Gastrocnemius medialis (tissue), 4 donors: ENCODE data around the gene DNAH17. TPM values are rescaled to one million over a fixed set of nuclear protein-coding genes. Genes with fewer than 3 reads are reported as not detected.

Experiments used
- ATAC-seq, 2 donors: fragments of 150-250 bp; one replicate each; pipeline ENCODE4 v1.9.1; 2016
- DNase-seq, 2 donors: peaks; one replicate each; pipeline ENCODE4 v3.0.0-alpha.2; 2019
- H3K27ac ChIP-seq, 4 donors: fragments of 200-600 bp; sonication (generic); 1 replicate in 1 of 4; 2 replicates in 3 of 4; pipeline ENCODE4 v1.5.1; 2016 to 2018; ENCODE audit warnings: mild to moderate bottlenecking in 2 of 4, moderate library complexity in 1 of 4
- H3K27me3 ChIP-seq, 3 donors: fragments of 200-600 bp; sonication (generic) in 2 of 3; 1 replicate in 1 of 3; 2 replicates in 2 of 3; pipeline versions ENCODE4 v1.5.1 to v1.6.0; 2016 to 2019; ENCODE audit warnings: mild to moderate bottlenecking in 1 of 3, moderate library complexity in 1 of 3
- H3K36me3 ChIP-seq, 2 donors: fragments of 200-600 bp; sonication (generic) in 1 of 2; one replicate each; pipeline ENCODE4 v1.5.1; 2017 to 2018
- H3K4me1 ChIP-seq, 2 donors: fragments of 200-600 bp; sonication (generic) in 1 of 2; one replicate each; pipeline ENCODE4 v1.5.1; 2016 to 2017; ENCODE audit warnings: mild to moderate bottlenecking in 2 of 2
- H3K4me3 ChIP-seq, 4 donors: fragments of 200-600 bp; sonication (generic) in 3 of 4; 1 replicate in 1 of 4; 2 replicates in 3 of 4; pipeline ENCODE4 v1.5.1; 2016 to 2019; ENCODE audit warnings: mild to moderate bottlenecking in 2 of 4
- H3K9me3 ChIP-seq, 3 donors: fragments of 200-600 bp; sonication (generic) in 2 of 3; 1 replicate in 1 of 3; 2 replicates in 2 of 3; pipeline ENCODE4 v1.5.1; 2016 to 2019
- POLR2A ChIP-seq, 2 donors: fragments of 450-650 bp; IDR thresholded peaks; one replicate each; pipeline ENCODE4 v1.6.1; 2017; ENCODE audit warnings: antibody characterized with exemption in 2 of 2, mild to moderate bottlenecking in 2 of 2, moderate library complexity in 2 of 2
- in situ Hi-C, 4 donors: fragments of 200-750 bp; cut with MboI; loops; one replicate each; pipeline versions ENCODE4 v1.15.0 to v1.8.0; 2017; ENCODE audit warnings: low sequenced_read_pairs in 4 of 4
- intact Hi-C: fragments of 100-400 bp; cut with DNase I; formaldehyde crosslinking; loops from one replicate; pipeline ENCODE4 v1.15.1; 2023; ENCODE audit warnings: low total_unique reads
- total RNA-seq, 4 donors: library from RNA; depleted of rRNA; stranded (reverse); fragments of >200 nt; gene quantifications; one replicate each; pipeline versions ENCODE4 v1.1.0 to v1.2.3, GENCODE V29; 2016
- TF ChIP-seq, protein P1 (sequence below), 5 experiments: fragments of 450-650 bp in 3 of 5; fragments of 200-600 bp in 2 of 5; sonication (generic) in 2 of 5; IDR thresholded peaks in 4 of 5; conservative IDR thresholded peaks in 1 of 5; 1 replicate in 4 of 5; 2 replicates in 1 of 5; pipeline ENCODE4 v1.5.1; 2016 to 2019; ENCODE audit warnings: antibody characterized with exemption in 5 of 5, mild to moderate bottlenecking in 3 of 5, moderate library complexity in 3 of 5

DNAH17 gene
- total RNA-seq, 4 donors from 2014 or later = 0.56 TPM; not detected in 3

DNA sequence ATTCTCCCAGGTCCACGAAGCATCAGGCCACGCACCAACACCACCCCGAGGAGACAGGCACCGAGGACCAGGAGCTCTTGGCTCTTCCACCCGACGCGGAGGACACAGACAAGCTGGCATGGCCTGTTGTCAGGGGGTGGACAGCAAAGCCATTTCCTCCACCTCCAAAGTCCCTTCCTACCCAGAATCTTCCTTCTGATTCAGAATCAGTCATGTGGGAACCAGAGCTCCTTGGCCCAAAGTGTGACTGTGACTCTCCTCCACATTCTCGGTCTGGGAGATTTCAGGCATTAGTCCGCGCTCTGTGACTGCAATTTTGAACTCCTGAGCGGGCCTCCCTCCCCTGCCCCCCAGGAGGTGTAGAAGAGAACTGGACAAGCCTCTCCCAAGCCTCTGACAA is 9.2 kb downstream of the DNAH17 start:
- TF ChIP-seq POLR2A (IDR thresholded peaks at IDR 0.05) = no peak
- TF ChIP-seq, protein P1, sequence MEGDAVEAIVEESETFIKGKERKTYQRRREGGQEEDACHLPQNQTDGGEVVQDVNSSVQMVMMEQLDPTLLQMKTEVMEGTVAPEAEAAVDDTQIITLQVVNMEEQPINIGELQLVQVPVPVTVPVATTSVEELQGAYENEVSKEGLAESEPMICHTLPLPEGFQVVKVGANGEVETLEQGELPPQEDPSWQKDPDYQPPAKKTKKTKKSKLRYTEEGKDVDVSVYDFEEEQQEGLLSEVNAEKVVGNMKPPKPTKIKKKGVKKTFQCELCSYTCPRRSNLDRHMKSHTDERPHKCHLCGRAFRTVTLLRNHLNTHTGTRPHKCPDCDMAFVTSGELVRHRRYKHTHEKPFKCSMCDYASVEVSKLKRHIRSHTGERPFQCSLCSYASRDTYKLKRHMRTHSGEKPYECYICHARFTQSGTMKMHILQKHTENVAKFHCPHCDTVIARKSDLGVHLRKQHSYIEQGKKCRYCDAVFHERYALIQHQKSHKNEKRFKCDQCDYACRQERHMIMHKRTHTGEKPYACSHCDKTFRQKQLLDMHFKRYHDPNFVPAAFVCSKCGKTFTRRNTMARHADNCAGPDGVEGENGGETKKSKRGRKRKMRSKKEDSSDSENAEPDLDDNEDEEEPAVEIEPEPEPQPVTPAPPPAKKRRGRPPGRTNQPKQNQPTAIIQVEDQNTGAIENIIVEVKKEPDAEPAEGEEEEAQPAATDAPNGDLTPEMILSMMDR (IDR thresholded peaks at IDR 0.05 in 4 of 5, conservative IDR thresholded peaks at IDR 0.05 in 1 of 5) = no peak
- peaks cover 0 to 14% (median 5%) of the 10 kb centered on the region in 3 donors for H3K27me3 ChIP-seq
- intact Hi-C loops (no loop called here), in situ Hi-C loops (no loop called here)
- no peaks in the 10 kb centered on the region for H3K9me3 ChIP-seq
- no peak for ATAC-seq
- no peak for DNase-seq
- H3K27ac ChIP-seq = no peak overlapping the region
- H3K4me1 ChIP-seq = no peaks in the 10 kb centered on the region
- H3K36me3 ChIP-seq = no peaks in the 10 kb centered on the region
- H3K4me3 ChIP-seq = no peak overlapping the region

DNA sequence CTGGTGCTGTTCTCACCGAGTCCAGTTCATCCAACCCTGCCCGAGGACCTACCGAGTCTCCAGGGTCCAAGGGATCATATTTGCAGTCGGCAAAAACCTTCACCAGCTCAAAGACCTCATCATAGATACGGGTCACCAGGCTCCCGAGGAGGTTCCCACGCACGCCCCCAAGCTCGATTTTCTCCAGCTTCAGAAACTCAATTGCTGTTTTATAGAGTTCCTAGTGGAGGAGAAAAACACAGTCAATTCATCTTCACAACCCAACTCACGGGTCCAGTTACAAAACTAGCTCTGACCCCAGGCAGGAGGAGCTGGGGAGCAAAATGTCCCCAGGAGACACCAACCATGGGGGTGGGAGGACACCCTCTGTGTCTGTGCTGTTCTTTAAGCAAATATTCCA is 10.2 kb downstream of the DNAH17 start:
- peaks cover 2 to 18% (median 8%) of the 10 kb centered on the region in 3 donors for H3K27me3 ChIP-seq
- H3K4me1 ChIP-seq = peaks cover 0 to 5% of the 10 kb centered on the region in 2 donors
- no peak for DNase-seq
- TF ChIP-seq, protein P1 (IDR thresholded peaks at IDR 0.05 in 4 of 5, conservative IDR thresholded peaks at IDR 0.05 in 1 of 5) = no peak
- no peak for TF ChIP-seq POLR2A (IDR thresholded peaks at IDR 0.05)
- no peaks in the 10 kb centered on the region for H3K36me3 ChIP-seq
- in situ Hi-C loops = no loop called here
- intact Hi-C loops = no loop called here
- ATAC-seq = no peak
- H3K27ac ChIP-seq = no peak overlapping the region
- no peak overlapping the region for H3K4me3 ChIP-seq
- no peaks in the 10 kb centered on the region for H3K9me3 ChIP-seq

DNA sequence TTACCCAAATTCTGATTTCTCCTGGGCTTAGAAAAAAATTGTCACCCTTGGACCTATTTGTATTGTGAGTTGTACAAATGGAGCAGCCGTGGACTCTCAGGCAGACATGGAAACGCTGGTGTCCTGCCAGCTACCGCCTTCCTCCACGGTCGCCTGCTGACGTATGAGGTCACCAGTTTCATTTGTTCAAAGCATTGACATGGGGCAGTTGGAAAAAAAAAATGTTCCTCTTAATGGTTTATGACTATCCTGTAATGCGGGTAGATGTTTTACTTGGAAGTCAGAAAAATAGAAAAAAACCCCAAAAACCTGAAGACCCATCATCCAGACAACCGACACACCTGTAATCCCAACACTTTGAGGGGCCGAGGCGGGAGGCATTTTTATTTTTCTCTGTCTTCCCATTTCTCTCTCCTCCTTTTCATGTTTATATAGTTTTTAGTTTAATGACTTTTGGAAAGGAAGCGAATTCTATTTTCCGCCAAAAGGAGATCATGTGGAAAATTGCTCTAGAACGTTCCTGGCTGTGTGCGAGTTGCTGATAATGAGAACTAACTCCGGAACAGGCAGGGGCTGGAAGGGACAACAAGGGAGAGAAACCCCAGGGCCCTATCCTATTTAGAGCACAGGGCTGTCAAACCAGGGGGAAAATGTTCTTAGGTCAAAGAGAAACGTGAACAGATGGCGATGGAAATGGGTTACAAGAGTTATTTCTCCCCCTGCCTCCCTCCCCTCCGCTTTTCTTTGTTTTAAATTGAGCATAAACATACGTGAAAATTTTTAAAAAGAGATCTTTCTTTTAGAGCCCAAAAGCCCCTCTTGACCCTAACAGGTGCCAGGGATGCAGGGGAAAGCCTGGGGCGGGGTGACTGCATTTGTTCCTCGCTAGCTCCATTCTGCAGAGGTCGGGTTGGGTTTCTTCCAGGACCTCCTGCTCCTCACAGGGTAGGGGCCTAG is 13.7 kb downstream of the DNAH17 start:
- H3K27me3 ChIP-seq = peaks cover 2 to 30% (median 8%) of the 10 kb centered on the region in 3 donors
- no peak overlapping the region for H3K4me3 ChIP-seq
- no peaks in the 10 kb centered on the region for H3K9me3 ChIP-seq
- in situ Hi-C loops (no loop called here), intact Hi-C loops (loop anchor here (2.0 kb wide), 1 partner anchor 29 kb away; no protein-coding TSS in a partner anchor)
- H3K27ac ChIP-seq = peak overlapping the region; percentile 48 to 77 (median 69)
- H3K36me3 ChIP-seq = no peaks in the 10 kb centered on the region
- TF ChIP-seq, protein P1 (IDR thresholded peaks at IDR 0.05 in 4 of 5, conservative IDR thresholded peaks at IDR 0.05 in 1 of 5) = no peak
- TF ChIP-seq POLR2A (IDR thresholded peaks at IDR 0.05) = no peak
- H3K4me1 ChIP-seq = peaks cover 0 to 5% of the 10 kb centered on the region in 2 donors
- ATAC-seq (peak; percentile 55 to 65), DNase-seq (peak in 1 of 2 donors; percentile 28)

DNA sequence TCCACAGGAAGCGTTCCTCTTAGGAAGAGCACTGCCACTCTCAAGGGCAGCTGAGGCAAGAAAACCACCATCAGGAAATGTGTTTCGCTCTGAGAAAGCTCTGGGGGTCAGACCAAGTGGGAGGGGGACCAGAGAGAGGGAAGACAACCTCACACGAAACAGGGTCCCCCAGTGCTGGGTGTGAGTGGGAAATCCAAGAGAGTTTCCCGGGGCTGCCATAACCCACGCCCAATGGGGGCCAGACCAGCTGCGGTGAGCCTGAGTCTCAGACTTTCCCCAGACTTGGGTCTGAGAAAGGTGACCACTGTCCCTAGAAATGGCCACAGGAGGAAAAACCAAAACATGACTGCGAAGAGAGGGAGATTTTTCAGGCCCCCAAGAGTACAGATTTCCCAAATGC is 14.5 kb downstream of the DNAH17 start:
- H3K27me3 ChIP-seq = peaks cover 2 to 30% (median 8%) of the 10 kb centered on the region in 3 donors
- peak overlapping the region in 3 of 4 donors; percentile 69 to 77 (median 69) for H3K27ac ChIP-seq
- ATAC-seq (no peak), DNase-seq (no peak)
- no peaks in the 10 kb centered on the region for H3K9me3 ChIP-seq
- in situ Hi-C loops = no loop called here
- H3K36me3 ChIP-seq = no peaks in the 10 kb centered on the region
- intact Hi-C loops = loop anchor here (2.0 kb wide), 1 partner anchor 30 kb away; no protein-coding TSS in a partner anchor
- H3K4me1 ChIP-seq = peaks cover 0 to 5% of the 10 kb centered on the region in 2 donors
- no peak for TF ChIP-seq POLR2A (IDR thresholded peaks at IDR 0.05)
- TF ChIP-seq, protein P1 (IDR thresholded peaks at IDR 0.05 in 4 of 5, conservative IDR thresholded peaks at IDR 0.05 in 1 of 5) = no peak
- H3K4me3 ChIP-seq = no peak overlapping the region
